HepG2 (cell line): ENCODE measurements around the gene RAD51D.

Experiments
- ASH2L ChIP-seq: fragments of 300-600, 200-600 bp; sonication (generic); IDR thresholded peaks from 2 replicates; pipeline ENCODE4 v1.7.0; 2017; ENCODE audit warnings: low read depth, mild to moderate bottlenecking, moderate library complexity, mixed read lengths, low read length; ENCODE audit not compliant: insufficient read length
- CREM ChIP-seq, 2 experiments: sonication (generic) in 1 of 2; formaldehyde crosslinking in 1 of 2; IDR thresholded peaks; 2 replicates each; pipeline versions ENCODE4 v1.4.0 to v1.6.1; 2016 to 2020; ENCODE audit warnings: antibody characterized with exemption in 1 of 2, mild to moderate bottlenecking in 1 of 2, missing genetic modification reagents in 1 of 2
- FOXJ3 ChIP-seq: sonication (generic); formaldehyde crosslinking; IDR thresholded peaks from 2 replicates; pipeline ENCODE4 v1.4.0; 2020; ENCODE audit warnings: missing genetic modification reagents, mild to moderate bottlenecking, borderline replicate concordance
- KLF12 ChIP-seq: sonication (generic); formaldehyde crosslinking; IDR thresholded peaks from 2 replicates; pipeline ENCODE4 v1.4.0; 2020; ENCODE audit warnings: missing genetic modification reagents, borderline replicate concordance
- NKX3-1 ChIP-seq: sonication (generic); formaldehyde crosslinking; IDR thresholded peaks from 2 replicates; pipeline ENCODE4 v1.5.0; 2020; ENCODE audit warnings: missing genetic modification reagents
- NR1H2 ChIP-seq: sonication (generic); formaldehyde crosslinking; IDR thresholded peaks from 2 replicates; pipeline ENCODE4 v1.8.1; 2022; ENCODE audit warnings: low read depth, missing genetic modification reagents, borderline replicate concordance
- POLR2A ChIP-seq, 2 experiments: IDR thresholded peaks; 2 replicates each; pipeline ENCODE4 v1.6.1; 2011; ENCODE audit warnings: low read depth in 2 of 2, low read length in 2 of 2, mild to moderate bottlenecking in 1 of 2, moderate library complexity in 1 of 2; ENCODE audit not compliant: insufficient read depth in 1 of 2
- POLR2AphosphoS5 ChIP-seq: IDR thresholded peaks from 2 replicates; pipeline ENCODE4 v1.6.1; 2012; ENCODE audit warnings: low read depth, low read length
- SMC3 ChIP-seq: IDR thresholded peaks from 2 replicates; pipeline ENCODE4 v1.6.1; 2011; ENCODE audit warnings: low read length, improper control_type of control experiment
- SP4 ChIP-seq: sonication (generic); formaldehyde crosslinking; IDR thresholded peaks from 2 replicates; pipeline ENCODE4 v1.8.1; 2023; ENCODE audit warnings: mild to moderate bottlenecking, missing genetic modification reagents
- U2AF1 ChIP-seq: fragments of 200-400 bp; formaldehyde crosslinking; optimal IDR thresholded peaks from 2 replicates; pipeline ENCODE3; 2017; ENCODE audit warnings: mild to moderate bottlenecking, low read depth, low read length
- ZNF256 ChIP-seq: sonication (generic); formaldehyde crosslinking; conservative IDR thresholded peaks from 2 replicates; pipeline ENCODE4 v1.4.0; 2020; ENCODE audit warnings: missing genetic modification reagents
- ZNF709 ChIP-seq: sonication (generic); formaldehyde crosslinking; IDR thresholded peaks from 2 replicates; pipeline ENCODE4 v1.5.0; 2020; ENCODE audit warnings: mild to moderate bottlenecking, missing genetic modification reagents
- TF ChIP-seq, protein P1 (sequence below): sonication (generic); formaldehyde crosslinking; IDR thresholded peaks from 2 replicates; pipeline ENCODE4 v1.4.0; 2020; ENCODE audit warnings: mild to moderate bottlenecking, missing genetic modification reagents

DNA sequence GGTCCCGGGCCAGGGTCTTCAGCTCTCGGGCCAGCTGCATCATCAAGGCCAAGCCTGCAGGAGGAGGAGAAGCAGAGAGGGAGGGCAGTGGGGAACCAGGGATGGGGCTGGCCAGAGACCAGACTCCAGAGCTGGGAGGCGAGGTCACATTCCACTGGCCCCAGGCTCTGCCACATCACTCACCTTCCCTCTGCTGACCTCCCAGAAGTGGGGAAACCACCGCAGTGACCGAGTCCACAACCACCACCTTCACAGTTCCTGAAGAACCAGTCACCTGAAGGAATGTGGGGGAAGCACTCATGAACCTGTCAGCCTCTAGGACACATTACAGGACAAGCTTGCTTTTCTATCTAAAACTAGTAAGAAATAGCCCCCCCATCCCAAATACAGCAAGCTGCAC, 16.4 kb downstream of the RAD51D start:
- TF ChIP-seq POLR2A (IDR thresholded peaks at IDR 0.05; ENCODE audit: insufficient read depth in 1 of 2, low read depth in 2 of 2, low read length in 2 of 2) (no peak), CREM (IDR thresholded peaks at IDR 0.05) (no peak), CREM (CRISPR knock-in tag; IDR thresholded peaks at IDR 0.05) (no peak), POLR2AphosphoS5 (no peak), SMC3 (no peak), U2AF1 (no peak), SP4 (CRISPR knock-in tag) (no peak), ASH2L (no peak), ZNF709 (CRISPR knock-in tag) (no peak), KLF12 (no peak), FOXJ3 (CRISPR knock-in tag) (no peak), NKX3-1 (no peak), NR1H2 (CRISPR knock-in tag) (no peak), ZNF256 (CRISPR knock-in tag) (no peak)
- TF ChIP-seq, protein P1, sequence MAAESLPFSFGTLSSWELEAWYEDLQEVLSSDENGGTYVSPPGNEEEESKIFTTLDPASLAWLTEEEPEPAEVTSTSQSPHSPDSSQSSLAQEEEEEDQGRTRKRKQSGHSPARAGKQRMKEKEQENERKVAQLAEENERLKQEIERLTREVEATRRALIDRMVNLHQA (CRISPR knock-in tag) = no peak
